GM19193 (cell line): ENCODE measurements around the gene RPRD1A.

ENCODE experiments used
- POLR2A ChIP-seq: IDR thresholded peaks from 4 replicates; pipeline ENCODE4 v1.6.1; 2011; ENCODE audit not compliant: insufficient read depth, insufficient read length; ENCODE audit errors: extremely low read depth

The RPRD1A gene

GRCh38 chr18:35998967-35999366 lies 68.4 kb downstream of the RPRD1A start:
- no peak for TF ChIP-seq POLR2A

- TF ChIP-seq POLR2A: no peak
Observed at GRCh38 chr18:35993013-35993412, 74.3 kb downstream of the RPRD1A start.

DNA sequence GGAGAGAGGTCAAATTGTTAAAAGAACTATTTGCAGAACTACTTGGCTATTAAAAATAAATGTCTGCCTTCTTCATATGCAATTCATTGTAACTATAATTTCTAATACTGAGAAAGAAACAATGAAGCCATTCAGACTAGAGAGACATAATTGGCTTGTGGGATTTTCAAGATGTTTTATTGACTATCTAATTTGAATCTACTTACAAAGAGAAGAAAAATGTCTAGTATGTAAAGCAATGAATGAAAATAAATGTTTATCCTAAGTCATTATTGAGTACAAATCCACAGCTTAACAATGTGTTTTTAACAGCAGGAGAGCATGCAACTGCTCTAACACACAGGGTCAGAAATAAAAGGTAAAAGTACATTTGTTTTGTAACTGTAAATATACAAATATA lies 75.7 kb downstream of the RPRD1A start:
- TF ChIP-seq POLR2A: no peak

DNA sequence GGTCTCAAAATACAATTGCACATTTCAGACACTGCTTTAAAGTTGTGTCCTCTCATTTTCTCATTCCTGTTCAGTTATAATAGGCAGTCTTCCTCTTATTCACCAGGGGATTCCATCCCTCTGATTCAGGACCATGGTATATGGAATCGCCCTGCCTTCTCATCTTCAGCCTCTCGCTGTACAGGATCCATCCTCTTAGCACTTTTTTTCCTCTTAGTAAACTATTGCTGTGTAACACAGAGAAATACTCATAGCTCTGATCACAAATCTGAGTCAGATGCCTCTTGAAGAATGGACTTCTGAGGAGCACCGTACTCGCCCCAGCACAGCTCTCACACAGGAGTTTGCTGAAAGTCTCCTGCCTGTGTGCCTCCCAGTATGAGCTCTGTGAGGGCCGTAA lies 83.5 kb downstream of the RPRD1A start:
- no peak for TF ChIP-seq POLR2A

GRCh38 chr18:35983147-35983546 lies 84.2 kb downstream of the RPRD1A start:
- TF ChIP-seq POLR2A: no peak

- TF ChIP-seq POLR2A: no peak
Observed at GRCh38 chr18:35982409-35983114, 84.8 kb downstream of the RPRD1A start.

- no peak for TF ChIP-seq POLR2A
Observed at GRCh38 chr18:35979112-35979511, 88.2 kb downstream of the RPRD1A start.

GRCh38 chr18:35974181-35974580 lies 93.2 kb downstream of the RPRD1A start:
- no peak for TF ChIP-seq POLR2A

- no peak for TF ChIP-seq POLR2A
Observed at GRCh38 chr18:35973650-35974049, 93.7 kb downstream of the RPRD1A start.

DNA sequence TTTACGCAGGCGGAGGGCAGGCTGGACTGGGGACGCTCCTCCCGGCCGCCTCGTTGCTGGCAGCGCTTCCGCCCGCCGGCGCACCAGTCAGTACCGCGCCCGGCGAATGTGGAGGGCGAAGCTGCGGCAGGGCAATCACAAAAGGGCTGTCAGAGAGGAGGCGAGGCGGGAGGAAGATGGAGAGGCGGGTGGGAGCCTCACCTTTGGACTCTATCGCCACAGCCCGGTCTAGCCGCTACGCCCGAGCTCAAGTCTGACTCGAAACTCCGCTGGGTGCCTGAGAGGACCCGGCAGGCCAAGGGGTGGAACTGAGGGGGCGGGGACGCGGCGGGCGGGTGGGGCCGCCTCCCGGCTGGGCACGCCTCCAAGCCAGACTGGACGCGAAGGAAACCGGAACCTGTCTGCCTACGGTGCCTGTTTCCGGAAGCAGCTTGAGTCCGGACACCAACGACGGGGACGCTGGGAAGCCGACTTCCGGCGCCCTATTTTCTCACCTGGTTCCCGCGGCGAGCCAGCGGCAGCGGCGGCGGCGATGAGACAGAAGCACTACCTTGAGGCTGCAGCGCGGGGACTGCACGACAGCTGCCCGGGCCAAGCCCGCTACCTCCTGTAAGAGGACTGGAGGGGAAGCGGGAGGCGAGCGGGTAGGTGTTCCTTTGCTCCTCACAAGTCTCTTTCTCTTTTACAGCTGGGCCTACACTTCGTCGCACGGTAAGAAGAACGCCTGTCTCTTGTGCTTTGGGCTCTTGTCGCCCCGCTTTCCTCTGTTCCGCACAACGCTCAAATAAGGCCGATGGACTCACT lies 95.0 kb downstream of the RPRD1A start, which contains the start of gene RMP24:
RMP24 (plus strand) TSS at position 483 of the 804 bp plus-strand sequence.
- peak; percentile 91 for TF ChIP-seq POLR2A

- no peak for TF ChIP-seq POLR2A
Observed at GRCh38 chr18:35971661-35972196, 95.6 kb downstream of the RPRD1A start.

DNA sequence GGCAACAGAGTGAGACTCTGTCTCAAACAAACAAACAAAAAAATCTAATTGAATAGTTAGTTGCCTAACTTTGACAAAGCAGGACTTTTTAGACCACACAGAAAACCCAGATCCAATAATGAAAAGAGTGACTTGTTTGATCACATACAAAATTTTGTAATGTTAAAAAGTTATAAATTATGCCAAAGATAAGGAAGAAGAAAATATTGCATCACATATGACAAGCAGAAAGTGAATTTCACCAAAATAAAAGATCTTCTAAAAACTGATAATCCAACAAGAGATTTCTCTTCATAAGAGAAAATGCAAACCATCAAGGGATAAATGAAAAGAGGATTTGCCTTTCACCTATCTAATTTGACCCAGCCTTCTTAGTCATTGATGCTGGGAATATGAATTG lies 97.7 kb downstream of the RPRD1A start:
- no peak for TF ChIP-seq POLR2A

- TF ChIP-seq POLR2A: no peak
Observed at GRCh38 chr18:35968278-35968880, 99.0 kb downstream of the RPRD1A start.

DNA sequence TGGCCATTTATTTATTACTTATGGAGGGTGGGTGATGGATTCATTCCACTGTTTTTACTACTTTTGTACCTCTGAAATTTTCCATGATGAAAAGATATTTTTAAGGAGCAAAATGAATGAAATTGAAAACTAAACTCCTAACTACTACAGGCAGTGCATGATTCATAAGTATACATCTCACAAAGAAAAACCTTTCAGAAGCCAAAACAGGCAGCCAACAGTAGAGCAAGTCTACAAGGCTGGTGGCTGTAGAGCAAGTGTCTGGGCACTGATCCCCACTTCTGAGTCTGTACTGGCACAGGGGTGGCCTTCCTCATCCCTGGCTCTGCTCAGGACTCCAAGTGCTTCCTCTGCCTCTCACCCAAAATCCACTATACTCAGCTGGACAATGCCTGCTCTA lies 103.0 kb downstream of the RPRD1A start:
- TF ChIP-seq POLR2A: no peak

DNA sequence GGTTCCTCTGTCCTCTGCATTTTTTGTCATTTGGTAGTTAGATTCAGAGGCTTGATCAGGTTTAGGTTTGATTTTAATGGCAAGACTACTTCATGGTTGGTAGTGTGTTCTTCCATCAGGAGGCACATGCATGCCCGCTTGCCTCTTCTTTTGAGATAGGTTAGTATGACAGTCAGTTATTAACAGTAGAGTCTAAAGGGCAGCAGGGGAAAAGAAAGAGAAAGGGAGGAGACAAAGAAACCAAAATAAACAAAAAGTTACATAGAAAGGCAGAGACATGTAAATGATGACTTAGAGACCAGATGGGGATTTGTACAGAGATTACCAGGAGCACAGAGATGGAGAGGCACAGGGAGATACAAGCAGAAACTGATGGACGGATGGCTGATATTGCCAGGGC lies 105.0 kb downstream of the RPRD1A start:
- TF ChIP-seq POLR2A: no peak

- no peak for TF ChIP-seq POLR2A
Observed at GRCh38 chr18:35956226-35956625, 111.1 kb downstream of the RPRD1A start.

DNA sequence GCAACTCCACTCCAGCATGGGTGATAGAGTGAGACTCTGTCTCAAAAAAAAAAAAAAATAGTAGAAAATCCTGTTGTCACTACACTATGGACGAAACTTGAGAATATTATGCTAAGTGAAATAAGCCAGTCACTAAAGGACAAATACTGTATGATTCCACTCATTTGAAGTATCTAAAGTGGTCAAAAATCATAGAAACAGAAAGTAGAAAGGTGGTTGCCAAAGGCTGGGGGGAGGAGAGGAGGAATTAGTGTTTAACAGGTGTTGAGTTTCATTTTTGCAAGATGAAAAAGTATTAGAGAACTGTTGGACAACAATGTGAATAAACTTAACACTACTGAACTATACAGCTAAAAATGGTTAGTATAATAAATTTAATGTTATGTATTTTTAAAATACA lies 113.7 kb downstream of the RPRD1A start:
- no peak for TF ChIP-seq POLR2A

DNA sequence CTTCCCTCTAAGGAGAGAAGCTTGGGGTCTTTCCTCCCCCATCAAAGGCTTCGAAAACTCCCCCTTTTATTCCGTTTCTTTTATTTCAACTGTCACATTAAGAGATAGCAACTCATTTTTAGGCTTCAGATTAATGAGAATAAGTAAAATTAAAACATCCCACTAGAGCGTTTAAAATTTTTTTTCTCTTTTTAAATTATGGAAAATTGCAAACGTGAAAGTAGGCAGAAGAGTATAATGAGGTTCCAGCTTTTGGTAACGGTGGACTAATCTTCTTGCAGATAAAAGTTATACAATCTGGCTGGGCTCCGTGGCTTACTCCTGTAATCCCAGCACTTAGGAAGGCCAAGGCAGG lies 116.8 kb downstream of the RPRD1A start:
- TF ChIP-seq POLR2A: no peak
